ENCODE measurements around the gene OR2A1.
"Not testable (repeated sequence)": the region's sequence is repeated elsewhere in the genome, so short reads cannot be mapped to it uniquely, and the experiment has no call there.

OR2A1 gene

GRCh38 chr7:144311872-144312469, at the start of gene OR2A1:
Gene OR2A1, plus strand, starts transcription at chr7:144312419. Its CDS starts 5,706 bp downstream, at chr7:144318125.
- DNase-seq; H2AFZ ChIP-seq (ENCODE audit: low read depth, low read length); H3K9ac ChIP-seq (ENCODE audit: low read depth, low read length); H3K4me1 ChIP-seq (ENCODE audit: insufficient read depth, low read length); ATAC-seq (ENCODE audit: insufficient read depth, low read depth); H3K4me2 ChIP-seq (ENCODE audit: insufficient read depth, low read length); H3K9me3 ChIP-seq (ENCODE audit: insufficient read depth, low read length, severe bottlenecking); H3K27me3 ChIP-seq (ENCODE audit: insufficient read depth, low read length, poor library complexity); H3K36me3 ChIP-seq (ENCODE audit: insufficient read depth, low read length); H3K4me3 ChIP-seq (ENCODE audit: low read depth in 1 of 2, low read length in 2 of 2); H3K79me2 ChIP-seq (ENCODE audit: insufficient read depth, low read length); H3K27ac ChIP-seq (ENCODE audit: low read length); H4K20me1 ChIP-seq (ENCODE audit: insufficient read depth, low read length): not testable (repeated sequence)

GRCh38 chr7:144264692-144265091, 47.5 kb upstream of the OR2A1 start, which contains the start of gene OR2A7:
Gene OR2A7, minus strand, starts transcription at chr7:144264792. Its CDS starts 5,164 bp downstream, at chr7:144259628.
- not testable (repeated sequence) for H3K36me3 ChIP-seq (ENCODE audit: insufficient read depth, low read length); H3K4me1 ChIP-seq (ENCODE audit: insufficient read depth, low read length); H3K4me3 ChIP-seq (ENCODE audit: low read depth in 1 of 2, low read length in 2 of 2); H3K9ac ChIP-seq (ENCODE audit: low read depth, low read length); H3K9me3 ChIP-seq (ENCODE audit: insufficient read depth, low read length, severe bottlenecking); H3K4me2 ChIP-seq (ENCODE audit: insufficient read depth, low read length); H3K27me3 ChIP-seq (ENCODE audit: insufficient read depth, low read length, poor library complexity); ATAC-seq (ENCODE audit: insufficient read depth, low read depth); H4K20me1 ChIP-seq (ENCODE audit: insufficient read depth, low read length); H3K27ac ChIP-seq (ENCODE audit: low read length); H3K79me2 ChIP-seq (ENCODE audit: insufficient read depth, low read length); H2AFZ ChIP-seq (ENCODE audit: low read depth, low read length); DNase-seq

GRCh38 chr7:144269188-144269587, 43.0 kb upstream of the OR2A1 start, which contains the start of gene CTAGE8:
Gene CTAGE8, minus strand, starts transcription at chr7:144269288. Its CDS starts 38 bp downstream, at chr7:144269250.
- DNase-seq; H3K36me3 ChIP-seq (ENCODE audit: insufficient read depth, low read length); H3K9me3 ChIP-seq (ENCODE audit: insufficient read depth, low read length, severe bottlenecking); H3K4me3 ChIP-seq (ENCODE audit: low read depth in 1 of 2, low read length in 2 of 2); H4K20me1 ChIP-seq (ENCODE audit: insufficient read depth, low read length); H3K9ac ChIP-seq (ENCODE audit: low read depth, low read length); H3K4me1 ChIP-seq (ENCODE audit: insufficient read depth, low read length); H3K79me2 ChIP-seq (ENCODE audit: insufficient read depth, low read length); H3K27ac ChIP-seq (ENCODE audit: low read length); H3K4me2 ChIP-seq (ENCODE audit: insufficient read depth, low read length); ATAC-seq (ENCODE audit: insufficient read depth, low read depth); H2AFZ ChIP-seq (ENCODE audit: low read depth, low read length); H3K27me3 ChIP-seq (ENCODE audit: insufficient read depth, low read length, poor library complexity): not testable (repeated sequence)

- not testable (repeated sequence) for H3K27me3 ChIP-seq (ENCODE audit: insufficient read depth, low read length, poor library complexity); H3K9me3 ChIP-seq (ENCODE audit: insufficient read depth, low read length, severe bottlenecking); H3K79me2 ChIP-seq (ENCODE audit: insufficient read depth, low read length); H3K4me2 ChIP-seq (ENCODE audit: insufficient read depth, low read length); ATAC-seq (ENCODE audit: insufficient read depth, low read depth); H3K27ac ChIP-seq (ENCODE audit: low read length); H3K36me3 ChIP-seq (ENCODE audit: insufficient read depth, low read length); H3K4me3 ChIP-seq (ENCODE audit: low read depth in 1 of 2, low read length in 2 of 2); H3K9ac ChIP-seq (ENCODE audit: low read depth, low read length); H3K4me1 ChIP-seq (ENCODE audit: insufficient read depth, low read length); H4K20me1 ChIP-seq (ENCODE audit: insufficient read depth, low read length); H2AFZ ChIP-seq (ENCODE audit: low read depth, low read length); DNase-seq
Measured at GRCh38 chr7:144275281-144275680, 36.9 kb upstream of the OR2A1 start.

GRCh38 chr7:144280010-144280409, 32.2 kb upstream of the OR2A1 start:
- DNase-seq; H3K27ac ChIP-seq (ENCODE audit: low read length); H4K20me1 ChIP-seq (ENCODE audit: insufficient read depth, low read length); H3K9ac ChIP-seq (ENCODE audit: low read depth, low read length); H3K27me3 ChIP-seq (ENCODE audit: insufficient read depth, low read length, poor library complexity); H3K4me3 ChIP-seq (ENCODE audit: low read depth in 1 of 2, low read length in 2 of 2); H3K79me2 ChIP-seq (ENCODE audit: insufficient read depth, low read length); H3K9me3 ChIP-seq (ENCODE audit: insufficient read depth, low read length, severe bottlenecking); H3K36me3 ChIP-seq (ENCODE audit: insufficient read depth, low read length); H3K4me1 ChIP-seq (ENCODE audit: insufficient read depth, low read length); H3K4me2 ChIP-seq (ENCODE audit: insufficient read depth, low read length); H2AFZ ChIP-seq (ENCODE audit: low read depth, low read length): not testable (repeated sequence)
- ATAC-seq (ENCODE audit: insufficient read depth, low read depth): 0 out of 3 replicates have a peak, but pooled peaks have one; percentile 27

GRCh38 chr7:144281981-144282380, 30.2 kb upstream of the OR2A1 start:
- not testable (repeated sequence) for H3K9me3 ChIP-seq (ENCODE audit: insufficient read depth, low read length, severe bottlenecking); H3K9ac ChIP-seq (ENCODE audit: low read depth, low read length); DNase-seq; H3K36me3 ChIP-seq (ENCODE audit: insufficient read depth, low read length); ATAC-seq (ENCODE audit: insufficient read depth, low read depth); H4K20me1 ChIP-seq (ENCODE audit: insufficient read depth, low read length); H3K27ac ChIP-seq (ENCODE audit: low read length); H3K4me3 ChIP-seq (ENCODE audit: low read depth in 1 of 2, low read length in 2 of 2); H3K4me1 ChIP-seq (ENCODE audit: insufficient read depth, low read length); H3K4me2 ChIP-seq (ENCODE audit: insufficient read depth, low read length); H2AFZ ChIP-seq (ENCODE audit: low read depth, low read length); H3K79me2 ChIP-seq (ENCODE audit: insufficient read depth, low read length); H3K27me3 ChIP-seq (ENCODE audit: insufficient read depth, low read length, poor library complexity)

- H3K79me2 ChIP-seq (ENCODE audit: insufficient read depth, low read length); H3K9me3 ChIP-seq (ENCODE audit: insufficient read depth, low read length, severe bottlenecking); H4K20me1 ChIP-seq (ENCODE audit: insufficient read depth, low read length); H3K27ac ChIP-seq (ENCODE audit: low read length); DNase-seq; H3K27me3 ChIP-seq (ENCODE audit: insufficient read depth, low read length, poor library complexity); H3K4me2 ChIP-seq (ENCODE audit: insufficient read depth, low read length); H3K4me1 ChIP-seq (ENCODE audit: insufficient read depth, low read length); H3K9ac ChIP-seq (ENCODE audit: low read depth, low read length); H3K4me3 ChIP-seq (ENCODE audit: low read depth in 1 of 2, low read length in 2 of 2); H3K36me3 ChIP-seq (ENCODE audit: insufficient read depth, low read length); ATAC-seq (ENCODE audit: insufficient read depth, low read depth); H2AFZ ChIP-seq (ENCODE audit: low read depth, low read length): not testable (repeated sequence)
Measured at GRCh38 chr7:144282490-144282889, 29.7 kb upstream of the OR2A1 start.

- H3K36me3 ChIP-seq (ENCODE audit: insufficient read depth, low read length); H3K27ac ChIP-seq (ENCODE audit: low read length); DNase-seq; H3K79me2 ChIP-seq (ENCODE audit: insufficient read depth, low read length); H2AFZ ChIP-seq (ENCODE audit: low read depth, low read length); H3K4me2 ChIP-seq (ENCODE audit: insufficient read depth, low read length); ATAC-seq (ENCODE audit: insufficient read depth, low read depth); H3K4me3 ChIP-seq (ENCODE audit: low read depth in 1 of 2, low read length in 2 of 2); H3K4me1 ChIP-seq (ENCODE audit: insufficient read depth, low read length); H4K20me1 ChIP-seq (ENCODE audit: insufficient read depth, low read length); H3K9ac ChIP-seq (ENCODE audit: low read depth, low read length); H3K27me3 ChIP-seq (ENCODE audit: insufficient read depth, low read length, poor library complexity); H3K9me3 ChIP-seq (ENCODE audit: insufficient read depth, low read length, severe bottlenecking): not testable (repeated sequence)
Measured at GRCh38 chr7:144283716-144284115, 28.5 kb upstream of the OR2A1 start.

Measured in DND-41 (cell line).